Neural progenitor cell (in vitro differentiated cells): ENCODE results near the gene CTAG2. TPM values are rescaled to one million over a fixed set of nuclear protein-coding genes. Genes with fewer than 3 reads are reported as not detected.

Experiments used
- DNase-seq: peaks from one replicate; pipeline ENCODE4 v3.0.0-alpha.2; 2016; ENCODE audit warnings: low spot score
- H2AFZ ChIP-seq: fragments of 200-600 bp; sonication (generic); replicated peaks from 2 replicates; pipeline ENCODE4 v1.6.1; 2016; ENCODE audit warnings: antibody characterized with exemption
- H3F3A ChIP-seq: fragments of 200-600 bp; sonication (generic); 2 replicates; pipeline ENCODE4 v1.6.1; 2016; ENCODE audit warnings: antibody characterized with exemption, low read depth
- H3K27ac ChIP-seq: fragments of 200-600 bp; sonication (generic); 2 replicates; pipeline ENCODE4 v1.5.1; 2016; ENCODE audit warnings: mild to moderate bottlenecking
- H3K27me3 ChIP-seq: fragments of 200-600 bp; sonication (generic); 2 replicates; pipeline ENCODE4 v1.6.1; 2016; ENCODE audit warnings: mild to moderate bottlenecking, moderate library complexity
- H3K36me3 ChIP-seq: fragments of 200-600 bp; sonication (generic); 2 replicates; pipeline ENCODE4 v1.5.1; 2016
- H3K4me1 ChIP-seq: fragments of 200-600 bp; sonication (generic); 2 replicates; pipeline ENCODE4 v1.6.1; 2016; ENCODE audit warnings: mixed run types
- H3K4me2 ChIP-seq: fragments of 200-600 bp; sonication (generic); 2 replicates; pipeline ENCODE4 v1.6.1; 2016
- H3K4me3 ChIP-seq: fragments of 200-600 bp; sonication (generic); 2 replicates; pipeline ENCODE4 v1.5.1; 2016
- H3K79me2 ChIP-seq: fragments of 200-600 bp; sonication (generic); 2 replicates; pipeline ENCODE4 v1.6.1; 2016; ENCODE audit warnings: low read depth
- H3K9ac ChIP-seq: fragments of 200-600 bp; sonication (generic); 2 replicates; pipeline ENCODE4 v1.6.1; 2016
- H3K9me3 ChIP-seq: fragments of 200-600 bp; sonication (generic); 2 replicates; pipeline ENCODE4 v1.5.1; 2016; ENCODE audit warnings: low read depth
- H4K20me1 ChIP-seq: fragments of 200-600 bp; sonication (generic); 2 replicates; pipeline ENCODE4 v1.6.1; 2016; ENCODE audit warnings: low read depth
- H3K27ac Mint-ChIP-seq: 3 replicates; pipeline ENCODE4 v1.8.0; 2021; ENCODE audit warnings: mixed read lengths
- H3K27me3 Mint-ChIP-seq: 2 replicates; pipeline ENCODE4 v1.8.0; 2022; ENCODE audit warnings: low read depth, mild to moderate bottlenecking, inconsistent platforms, moderate library complexity, mixed read lengths; ENCODE audit not compliant: insufficient read depth
- H3K36me3 Mint-ChIP-seq: 3 replicates; pipeline ENCODE4 v1.8.0; 2021; ENCODE audit warnings: mixed read lengths
- H3K4me1 Mint-ChIP-seq: 3 replicates; pipeline ENCODE4 v1.8.0; 2021; ENCODE audit warnings: mixed read lengths
- H3K4me3 Mint-ChIP-seq: 3 replicates; pipeline ENCODE4 v1.8.0; 2021; ENCODE audit warnings: mild to moderate bottlenecking, moderate library complexity, mixed read lengths
- H3K9me3 Mint-ChIP-seq: 3 replicates; pipeline ENCODE4 v1.8.0; 2020; ENCODE audit warnings: mixed read lengths
- EZH2 ChIP-seq: fragments of 200-600 bp; sonication (generic); IDR thresholded peaks from 2 replicates; pipeline ENCODE4 v1.6.1; 2017; ENCODE audit warnings: antibody characterized with exemption, mild to moderate bottlenecking, moderate library complexity
- EZH2phosphoT487 ChIP-seq: fragments of 200-600 bp; sonication (generic); IDR thresholded peaks from 2 replicates; pipeline ENCODE4 v1.6.1; 2017; ENCODE audit warnings: antibody characterized with exemption
- small RNA-seq: library from RNA; depleted of rRNA; stranded (forward); fragments of <200 nt; gene quantifications from one replicate; pipeline ENCODE3, GENCODE V24; 2015
- total RNA-seq: library from RNA; depleted of rRNA; stranded (reverse); fragments of >200 nt; gene quantifications from 2 replicates; pipeline ENCODE4 v1.2.3, GENCODE V29; 2015; ENCODE audit warnings: low replicate concordance
- TF ChIP-seq, protein P1 (sequence below): fragments of 200-600 bp; sonication (generic); IDR thresholded peaks from 2 replicates; pipeline ENCODE4 v1.5.1; 2017; ENCODE audit warnings: antibody characterized with exemption, mild to moderate bottlenecking

The CTAG2 gene
- total RNA-seq, 1 donor from 2014 or later, result not detected

GRCh38 chrX:154602766-154603437, 50.5 kb downstream of the CTAG2 start:
- Histone ChIP-seq H3K27me3 (no peaks in the 10 kb centered on the region), H3K4me3 (no peak overlapping the region), H3K4me2 (no peak overlapping the region), H3K79me2 (no peaks in the 10 kb centered on the region), H3K27ac (no peak overlapping the region), H3K9ac (no peak overlapping the region), H3K4me1 (no peaks in the 10 kb centered on the region), H4K20me1 (no peaks in the 10 kb centered on the region), H2AFZ (no peak overlapping the region), H3K36me3 (no peaks in the 10 kb centered on the region), H3K9me3 (no peaks in the 10 kb centered on the region), H3F3A (no peaks in the 10 kb centered on the region)
- H3K9me3 Mint-ChIP-seq, result peaks cover 29% of the 10 kb centered on the region
- no peak for TF ChIP-seq EZH2phosphoT487
- TF ChIP-seq, protein P1, sequence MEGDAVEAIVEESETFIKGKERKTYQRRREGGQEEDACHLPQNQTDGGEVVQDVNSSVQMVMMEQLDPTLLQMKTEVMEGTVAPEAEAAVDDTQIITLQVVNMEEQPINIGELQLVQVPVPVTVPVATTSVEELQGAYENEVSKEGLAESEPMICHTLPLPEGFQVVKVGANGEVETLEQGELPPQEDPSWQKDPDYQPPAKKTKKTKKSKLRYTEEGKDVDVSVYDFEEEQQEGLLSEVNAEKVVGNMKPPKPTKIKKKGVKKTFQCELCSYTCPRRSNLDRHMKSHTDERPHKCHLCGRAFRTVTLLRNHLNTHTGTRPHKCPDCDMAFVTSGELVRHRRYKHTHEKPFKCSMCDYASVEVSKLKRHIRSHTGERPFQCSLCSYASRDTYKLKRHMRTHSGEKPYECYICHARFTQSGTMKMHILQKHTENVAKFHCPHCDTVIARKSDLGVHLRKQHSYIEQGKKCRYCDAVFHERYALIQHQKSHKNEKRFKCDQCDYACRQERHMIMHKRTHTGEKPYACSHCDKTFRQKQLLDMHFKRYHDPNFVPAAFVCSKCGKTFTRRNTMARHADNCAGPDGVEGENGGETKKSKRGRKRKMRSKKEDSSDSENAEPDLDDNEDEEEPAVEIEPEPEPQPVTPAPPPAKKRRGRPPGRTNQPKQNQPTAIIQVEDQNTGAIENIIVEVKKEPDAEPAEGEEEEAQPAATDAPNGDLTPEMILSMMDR, result no peak
- TF ChIP-seq EZH2, result no peak
- H3K36me3 Mint-ChIP-seq, result no peaks in the 10 kb centered on the region
- no peak for DNase-seq
- no peaks in the 10 kb centered on the region for H3K4me1 Mint-ChIP-seq
- H3K4me3 Mint-ChIP-seq, result no peak overlapping the region
- H3K27ac Mint-ChIP-seq, result no peak overlapping the region
- H3K27me3 Mint-ChIP-seq, result peaks cover 2% of the 10 kb centered on the region

GRCh38 chrX:154602226-154602625, 51.2 kb downstream of the CTAG2 start:
- H3F3A ChIP-seq, result no peaks in the 10 kb centered on the region
- H3K27ac ChIP-seq, result no peak overlapping the region
- Mint-ChIP-seq H3K27me3 (peaks cover 2% of the 10 kb centered on the region), H3K4me3 (no peak overlapping the region), H3K4me1 (peaks cover 1% of the 10 kb centered on the region), H3K27ac (no peak overlapping the region), H3K9me3 (peaks cover 34% of the 10 kb centered on the region), H3K36me3 (no peaks in the 10 kb centered on the region)
- no peak overlapping the region for H2AFZ ChIP-seq
- no peak overlapping the region for H3K4me2 ChIP-seq
- TF ChIP-seq, protein P1, result no peak
- H3K4me1 ChIP-seq, result no peaks in the 10 kb centered on the region
- no peak overlapping the region for H3K4me3 ChIP-seq
- H3K9me3 ChIP-seq, result no peaks in the 10 kb centered on the region
- H3K9ac ChIP-seq, result no peak overlapping the region
- H3K36me3 ChIP-seq, result no peaks in the 10 kb centered on the region
- DNase-seq, result no peak
- H3K79me2 ChIP-seq, result no peaks in the 10 kb centered on the region
- no peaks in the 10 kb centered on the region for H4K20me1 ChIP-seq
- no peaks in the 10 kb centered on the region for H3K27me3 ChIP-seq

Small RNA genes lying within 50 kb of the gene (small RNA-seq; reads per million reads assigned to genes)
- gene AC244090.1 (not detected), gene AC244107.2 (not detected)

Other genes starting within 250 kb of the CTAG2 start
- 14.2 and 27.2 TPM in 2 replicates for gene DNASE1L1, start 244.3 kb downstream of the CTAG2 start, total RNA-seq
- gene TAFAZZIN, start 242.0 kb downstream of the CTAG2 start, total RNA-seq, result 19.8 and 46.5 TPM in 2 replicates
- 22.6 and 47.4 TPM in 2 replicates for gene ATP6AP1, start 224.9 kb downstream of the CTAG2 start, total RNA-seq
- 119 and 244 TPM in 2 replicates for gene GDI1, start 216.4 kb downstream of the CTAG2 start, total RNA-seq
- gene FAM50A, start 209.4 kb downstream of the CTAG2 start, total RNA-seq, result 30.4 and 36.3 TPM in 2 replicates
- 4.3 and 9.6 TPM in 2 replicates for gene PLXNA3, start 195.3 kb downstream of the CTAG2 start, total RNA-seq
- gene LAGE3, start 174.3 kb downstream of the CTAG2 start, total RNA-seq, result 7.6 and 33.3 TPM in 2 replicates
- 12.1 and 31.1 TPM in 2 replicates for gene UBL4A, start 167.0 kb downstream of the CTAG2 start, total RNA-seq
- 3.5 and 5.7 TPM in 2 replicates for gene SLC10A3, start 162.9 kb downstream of the CTAG2 start, total RNA-seq
- 4.5 and 16.8 TPM in 2 replicates for gene FAM3A, start 137.3 kb downstream of the CTAG2 start, total RNA-seq
- gene G6PD, start 106.7 kb downstream of the CTAG2 start, total RNA-seq, result 21.6 and 44.6 TPM in 2 replicates
- 11.7 and 13.2 TPM in 2 replicates for gene IKBKG, start 106.0 kb downstream of the CTAG2 start, total RNA-seq
- not detected in 2 replicates for gene CTAG1A, start 68.4 kb downstream of the CTAG2 start, total RNA-seq
- gene CTAG1B, start 34.3 kb downstream of the CTAG2 start, total RNA-seq, result not detected in 2 replicates
- gene GAB3, start 97.5 kb upstream of the CTAG2 start, total RNA-seq, result not detected in 2 replicates
- gene DKC1, start 109.3 kb upstream of the CTAG2 start, total RNA-seq, result 43.7 and 45.6 TPM in 2 replicates
- gene MPP1, start 151.9 kb upstream of the CTAG2 start, total RNA-seq, result 0.28 TPM in 1 of 2 replicates, not detected in the other
- not detected in 2 replicates for gene SMIM9, start 181.1 kb upstream of the CTAG2 start, total RNA-seq
- 5.5 and 8.7 TPM in 2 replicates for gene F8A1, start 232.8 kb upstream of the CTAG2 start, total RNA-seq